IPS-NIHi11 (cell line): ENCODE results near the gene EML6.

ENCODE experiments used
- DNase-seq: peaks from one replicate; pipeline ENCODE4 v3.0.0; 2012; ENCODE audit warnings: mixed read lengths, low spot score

Gene EML6

GRCh38 chr2:54758951-54759350 is 35.5 kb downstream of the EML6 start:
- DNase-seq, result no peak

- no peak for DNase-seq
Observed at GRCh38 chr2:54760310-54760709, 36.8 kb downstream of the EML6 start.

- peak; percentile 54 for DNase-seq
Observed at GRCh38 chr2:54763636-54764291, 40.3 kb downstream of the EML6 start.

- no peak for DNase-seq
Observed at GRCh38 chr2:54767921-54768320, 44.5 kb downstream of the EML6 start.

GRCh38 chr2:54768772-54769428 is 45.4 kb downstream of the EML6 start:
- no peak for DNase-seq

GRCh38 chr2:54770211-54770610 is 46.7 kb downstream of the EML6 start:
- DNase-seq, result no peak

- DNase-seq, result no peak
Observed at GRCh38 chr2:54770676-54771075, 47.2 kb downstream of the EML6 start.

- no peak for DNase-seq
Observed at GRCh38 chr2:54771166-54771885, 47.9 kb downstream of the EML6 start.

GRCh38 chr2:54772110-54772509 is 48.6 kb downstream of the EML6 start:
- no peak for DNase-seq

GRCh38 chr2:54772531-54772930 is 49.1 kb downstream of the EML6 start:
- no peak for DNase-seq

- DNase-seq, result no peak
Observed at GRCh38 chr2:54773233-54773632, 49.8 kb downstream of the EML6 start.

- peak; percentile 30 for DNase-seq
Observed at GRCh38 chr2:54773838-54774237, 50.4 kb downstream of the EML6 start.

- DNase-seq, result no peak
Observed at GRCh38 chr2:54775710-54776109, 52.2 kb downstream of the EML6 start.

- DNase-seq, result no peak
Observed at GRCh38 chr2:54776494-54776893, 53.0 kb downstream of the EML6 start.

GRCh38 chr2:54783349-54783748 is 59.9 kb downstream of the EML6 start:
- DNase-seq, result no peak

- no peak for DNase-seq
Observed at GRCh38 chr2:54787270-54787669, 63.8 kb downstream of the EML6 start.

GRCh38 chr2:54787755-54788366 is 64.4 kb downstream of the EML6 start:
- DNase-seq, result no peak

GRCh38 chr2:54789878-54790277 is 66.4 kb downstream of the EML6 start:
- no peak for DNase-seq

- DNase-seq, result no peak
Observed at GRCh38 chr2:54791831-54792230, 68.4 kb downstream of the EML6 start.

- DNase-seq, result no peak
Observed at GRCh38 chr2:54797307-54797706, 73.8 kb downstream of the EML6 start.

GRCh38 chr2:54801352-54801751 is 77.9 kb downstream of the EML6 start:
- DNase-seq, result no peak

- DNase-seq, result no peak
Observed at GRCh38 chr2:54803783-54804751, 80.6 kb downstream of the EML6 start.
